Gastrocnemius medialis (tissue), 4 donors: Measurements from ENCODE around the gene ATXN1.

Experiments
- CTCF ChIP-seq, 5 experiments: fragments of 450-650 bp in 3 of 5; fragments of 200-600 bp in 2 of 5; sonication (generic) in 2 of 5; IDR thresholded peaks in 4 of 5; conservative IDR thresholded peaks in 1 of 5; 1 replicate in 4 of 5; 2 replicates in 1 of 5; pipeline ENCODE4 v1.5.1; 2016 to 2019; ENCODE audit warnings: antibody characterized with exemption in 5 of 5, mild to moderate bottlenecking in 3 of 5, moderate library complexity in 3 of 5
- POLR2A ChIP-seq, 2 donors: fragments of 450-650 bp; IDR thresholded peaks; one replicate each; pipeline ENCODE4 v1.6.1; 2017; ENCODE audit warnings: antibody characterized with exemption in 2 of 2, mild to moderate bottlenecking in 2 of 2, moderate library complexity in 2 of 2

GRCh38 chr6:16688436-16688835 lies 72.8 kb downstream of the ATXN1 start:
- TF ChIP-seq CTCF (IDR thresholded peaks at IDR 0.05 in 4 of 5, conservative IDR thresholded peaks at IDR 0.05 in 1 of 5): no peak
- no peak for TF ChIP-seq POLR2A (IDR thresholded peaks at IDR 0.05)
